Keratinocyte (primary cell): ENCODE data around the gene DLX4. TPM values are rescaled to one million over a fixed set of nuclear protein-coding genes. Genes with fewer than 3 reads are reported as not detected.

Source experiments
- DNase-seq: peaks from one replicate; pipeline ENCODE4 v3.0.0-alpha.2; 2011; ENCODE audit warnings: low read depth, missing footprints, low spot score
- FAIRE-seq: peaks from 2 replicates; lab custom pipeline; 2011; peaks lifted over from hg19 to GRCh38; lab: Jason Lieb, UNC
- H2AFZ ChIP-seq: 2 replicates; pipeline ENCODE4 v1.6.0; 2012; ENCODE audit warnings: low read length, control low read depth, inconsistent platforms; ENCODE audit not compliant: control insufficient read depth
- H3K27ac ChIP-seq: 2 replicates; pipeline ENCODE4 v1.5.1; 2011; ENCODE audit warnings: low read length; ENCODE audit not compliant: control insufficient read depth, insufficient read depth
- H3K27me3 ChIP-seq: 3 replicates; pipeline ENCODE4 v1.6.0; 2011; ENCODE audit warnings: low read length; ENCODE audit not compliant: control insufficient read depth, insufficient read depth; ENCODE audit errors: extremely low read depth
- H3K36me3 ChIP-seq, 2 experiments: 2 replicates in 1 of 2; 3 replicates in 1 of 2; pipeline ENCODE4 v1.5.1; 2011; ENCODE audit warnings: low read length in 2 of 2, mild to moderate bottlenecking in 1 of 2; ENCODE audit not compliant: control insufficient read depth in 2 of 2, insufficient read depth in 2 of 2; ENCODE audit errors: extremely low read depth in 1 of 2
- H3K4me1 ChIP-seq: 3 replicates; pipeline ENCODE4 v1.5.1; 2011; ENCODE audit warnings: low read length; ENCODE audit not compliant: control insufficient read depth, insufficient read depth; ENCODE audit errors: extremely low read depth
- H3K4me2 ChIP-seq: 3 replicates; pipeline ENCODE4 v1.6.0; 2011; ENCODE audit warnings: low read depth, low read length; ENCODE audit not compliant: control insufficient read depth, insufficient read depth; ENCODE audit errors: extremely low read depth
- H3K4me3 ChIP-seq, 3 experiments: fragments of 200-600 bp in 1 of 3; sonication (generic) in 1 of 3; 2 replicates in 2 of 3; 3 replicates in 1 of 3; pipeline ENCODE4 v1.5.1; 2011 to 2016; ENCODE audit warnings: low read length in 3 of 3, mild to moderate bottlenecking in 3 of 3, control low read depth in 2 of 3, inconsistent platforms in 1 of 3, low read depth in 1 of 3, mixed read lengths in 1 of 3, mixed run types in 1 of 3, moderate library complexity in 1 of 3; ENCODE audit not compliant: control insufficient read depth in 2 of 3, insufficient read depth in 2 of 3; ENCODE audit errors: extremely low read depth in 1 of 3
- H3K79me2 ChIP-seq: 2 replicates; pipeline ENCODE4 v1.6.0; 2012; ENCODE audit warnings: low read length; ENCODE audit not compliant: control insufficient read depth, insufficient read depth
- H3K9ac ChIP-seq: 3 replicates; pipeline ENCODE4 v1.6.0; 2011; ENCODE audit warnings: low read length; ENCODE audit not compliant: control insufficient read depth, insufficient read depth; ENCODE audit errors: extremely low read depth
- H3K9me1 ChIP-seq: 3 replicates; pipeline ENCODE4 v1.6.0; 2011; ENCODE audit warnings: low read length; ENCODE audit not compliant: control insufficient read depth, insufficient read depth; ENCODE audit errors: extremely low read depth
- H3K9me3 ChIP-seq: 2 replicates; pipeline ENCODE4 v1.5.1; 2012; ENCODE audit warnings: low read depth, low read length; ENCODE audit not compliant: control insufficient read depth
- H4K20me1 ChIP-seq: 3 replicates; pipeline ENCODE4 v1.6.0; 2011; ENCODE audit warnings: low read length; ENCODE audit not compliant: control insufficient read depth, insufficient read depth; ENCODE audit errors: extremely low read depth
- EZH2 ChIP-seq: IDR thresholded peaks from one replicate; pipeline ENCODE4 v1.6.1; 2012; ENCODE audit warnings: inconsistent platforms, mild to moderate bottlenecking, low read length, moderate library complexity
- dilution Hi-C: fragments of 300-500 bp; cut with MboI; formaldehyde crosslinking; loops from one replicate; pipeline ENCODE4 v1.7.0; 2020; ENCODE audit warnings: low sequenced_read_pairs; ENCODE audit not compliant: extremely low pct_ligation_motif_present
- polyA plus RNA-seq, 5 experiments: library from polyadenylated mRNA; depleted of rRNA in 3 of 5; stranded (reverse) in 3 of 5; stranded (forward) in 1 of 5; unstranded in 1 of 5; fragments of >200 nt; gene quantifications; 1 replicate in 1 of 5; 2 replicates in 3 of 5; 3 replicates in 1 of 5; pipeline versions ENCODE4 v1.2.1 to v1.2.3, GENCODE V29; 2011 to 2012; ENCODE audit warnings: missing spikeins in 2 of 5, low read depth in 1 of 5, low replicate concordance in 1 of 5
- TF ChIP-seq, protein P1 (sequence below), 3 experiments: IDR thresholded peaks in 1 of 3; conservative IDR thresholded peaks in 1 of 3; optimal IDR thresholded peaks in 1 of 3; 2 replicates in 2 of 3; 3 replicates in 1 of 3; pipeline versions ENCODE3 to v1.5.1; 2011; ENCODE audit warnings: low read length in 3 of 3, mild to moderate bottlenecking in 3 of 3, moderate library complexity in 2 of 3, control low read depth in 1 of 3, inconsistent platforms in 1 of 3; ENCODE audit not compliant: insufficient read depth in 2 of 3; ENCODE audit errors: extremely low read depth in 1 of 3

Gene DLX4
- polyA plus RNA-seq, 1 donor (not counting 4 experiments of a cell fraction or from before 2014, with no cell fraction given), result 0.18 TPM

DNA sequence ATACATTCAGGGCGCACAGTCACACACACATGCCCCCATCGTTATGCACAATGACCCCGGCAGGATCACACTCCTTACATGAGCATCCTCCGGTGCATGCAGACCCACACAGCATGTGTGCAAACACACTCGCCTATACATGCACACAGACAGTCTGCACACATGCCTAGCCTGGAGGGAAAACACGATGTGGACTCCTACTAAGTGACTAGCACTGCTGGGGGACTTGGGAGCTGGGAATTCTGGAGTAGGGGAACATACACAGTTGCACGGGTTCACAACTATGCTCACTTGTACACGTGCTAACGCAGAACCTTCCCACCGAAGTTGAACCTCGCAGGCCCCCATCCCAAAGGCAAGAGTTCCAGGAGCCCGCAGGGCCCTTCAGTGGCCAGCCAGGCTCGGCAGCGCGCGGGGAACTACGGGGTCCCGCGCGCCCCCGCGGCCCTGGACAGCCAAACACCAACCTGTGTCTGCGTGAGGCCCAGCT lies 24.0 kb downstream of the DLX4 start:
- H3K4me2 ChIP-seq, result peak overlapping the region; percentile 92
- DNase-seq, result no peak
- H3K36me3 ChIP-seq, result peaks cover 0 to 2% of the 10 kb centered on the region in 2 experiments
- H3K27ac ChIP-seq, result no peak overlapping the region
- dilution Hi-C loops, result loop anchor here (10.0 kb wide), 1 partner anchor 108 kb away; no protein-coding TSS in a partner anchor
- no peaks in the 10 kb centered on the region for H3K9me1 ChIP-seq
- no peak for TF ChIP-seq EZH2
- TF ChIP-seq, protein P1, sequence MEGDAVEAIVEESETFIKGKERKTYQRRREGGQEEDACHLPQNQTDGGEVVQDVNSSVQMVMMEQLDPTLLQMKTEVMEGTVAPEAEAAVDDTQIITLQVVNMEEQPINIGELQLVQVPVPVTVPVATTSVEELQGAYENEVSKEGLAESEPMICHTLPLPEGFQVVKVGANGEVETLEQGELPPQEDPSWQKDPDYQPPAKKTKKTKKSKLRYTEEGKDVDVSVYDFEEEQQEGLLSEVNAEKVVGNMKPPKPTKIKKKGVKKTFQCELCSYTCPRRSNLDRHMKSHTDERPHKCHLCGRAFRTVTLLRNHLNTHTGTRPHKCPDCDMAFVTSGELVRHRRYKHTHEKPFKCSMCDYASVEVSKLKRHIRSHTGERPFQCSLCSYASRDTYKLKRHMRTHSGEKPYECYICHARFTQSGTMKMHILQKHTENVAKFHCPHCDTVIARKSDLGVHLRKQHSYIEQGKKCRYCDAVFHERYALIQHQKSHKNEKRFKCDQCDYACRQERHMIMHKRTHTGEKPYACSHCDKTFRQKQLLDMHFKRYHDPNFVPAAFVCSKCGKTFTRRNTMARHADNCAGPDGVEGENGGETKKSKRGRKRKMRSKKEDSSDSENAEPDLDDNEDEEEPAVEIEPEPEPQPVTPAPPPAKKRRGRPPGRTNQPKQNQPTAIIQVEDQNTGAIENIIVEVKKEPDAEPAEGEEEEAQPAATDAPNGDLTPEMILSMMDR (optimal IDR thresholded peaks at IDR 0.05 in 1 of 3, IDR thresholded peaks at IDR 0.05 in 1 of 3, conservative IDR thresholded peaks at IDR 0.05 in 1 of 3; ENCODE audit: extremely low read depth in 1 of 3, insufficient read depth in 2 of 3, low read length in 3 of 3), result no peak
- FAIRE-seq, result peak; percentile 67
- peak overlapping the region; percentile 52 for H3K9ac ChIP-seq
- peaks cover 31% of the 10 kb centered on the region for H3K27me3 ChIP-seq
- H3K9me3 ChIP-seq, result no peaks in the 10 kb centered on the region
- peak overlapping the region; percentile 48 to 71 (median 63) for H3K4me3 ChIP-seq
- H2AFZ ChIP-seq, result peak overlapping the region; percentile 65
- H4K20me1 ChIP-seq, result no peaks in the 10 kb centered on the region
- H3K4me1 ChIP-seq, result peaks cover 35% of the 10 kb centered on the region
- H3K79me2 ChIP-seq, result no peaks in the 10 kb centered on the region

DNA sequence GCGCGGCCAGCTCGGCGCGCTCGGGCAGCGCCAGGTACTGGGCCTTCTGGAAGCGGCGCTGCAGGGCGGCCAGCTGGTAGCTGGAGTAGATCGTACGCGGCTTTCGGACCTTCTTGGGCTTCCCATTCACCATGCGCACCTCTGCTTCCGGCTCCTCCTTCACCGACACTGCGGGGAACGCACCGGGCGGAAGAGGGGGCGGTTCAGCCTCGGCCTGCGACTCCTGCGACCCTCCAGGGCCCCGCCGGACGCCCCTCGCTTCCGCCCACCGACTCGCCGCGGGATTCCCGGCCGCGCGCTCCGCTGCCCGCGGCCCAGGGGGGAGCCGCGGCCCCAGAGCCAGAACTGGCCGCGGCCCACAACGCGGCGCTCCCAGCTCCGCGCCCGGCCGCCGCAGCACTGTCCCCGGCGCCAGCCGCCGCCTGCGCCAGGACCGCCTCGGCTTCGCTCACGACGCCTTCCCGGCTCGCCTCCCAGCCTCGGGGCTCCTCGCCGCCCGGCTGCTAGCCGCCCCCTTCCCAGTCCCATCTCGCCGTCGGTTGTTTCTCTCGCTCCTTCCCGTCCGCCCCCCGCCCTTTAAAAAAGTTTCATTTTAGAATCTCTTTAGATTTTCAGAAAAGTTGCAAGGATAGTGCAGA lies 24.6 kb downstream of the DLX4 start:
- Histone ChIP-seq H3K4me1 (peaks cover 37% of the 10 kb centered on the region), H3K36me3 (peaks cover 0 to 2% of the 10 kb centered on the region in 2 experiments), H3K9me1 (no peaks in the 10 kb centered on the region), H4K20me1 (no peaks in the 10 kb centered on the region), H3K4me2 (peak overlapping the region; percentile 92), H3K4me3 (peak overlapping the region; percentile 48 to 71 (median 63)), H3K9me3 (no peaks in the 10 kb centered on the region), H3K27ac (no peak overlapping the region), H3K27me3 (peaks cover 26% of the 10 kb centered on the region), H2AFZ (peak overlapping the region; percentile 65), H3K79me2 (no peaks in the 10 kb centered on the region), H3K9ac (peak overlapping the region; percentile 52)
- dilution Hi-C loops, result loop anchor here (10.0 kb wide), 1 partner anchor 109 kb away; no protein-coding TSS in a partner anchor
- DNase-seq (no peak), FAIRE-seq (no peak)
- TF ChIP-seq EZH2, result no peak
- TF ChIP-seq, protein P1 (optimal IDR thresholded peaks at IDR 0.05 in 1 of 3, IDR thresholded peaks at IDR 0.05 in 1 of 3, conservative IDR thresholded peaks at IDR 0.05 in 1 of 3; ENCODE audit: extremely low read depth in 1 of 3, insufficient read depth in 2 of 3, low read length in 3 of 3), result no peak
